Peyer's patch (tissue), 4 donors: Measurements from ENCODE around the gene SLAMF9. TPM values are rescaled to one million over a fixed set of nuclear protein-coding genes. Genes with fewer than 3 reads are reported as not detected.

Experiments used
- DNase-seq, 3 donors: peaks; one replicate each; pipeline ENCODE4 v3.0.0-alpha.2; 2017 to 2019
- H3K27ac ChIP-seq, 4 donors: fragments of 200-600 bp; sonication (generic); one replicate each; pipeline ENCODE4 v1.5.1; 2016 to 2019
- H3K27me3 ChIP-seq, 2 donors: fragments of 200-600 bp; sonication (generic); one replicate each; pipeline ENCODE4 v1.5.1; 2019
- H3K36me3 ChIP-seq, 3 donors: fragments of 200-600 bp; sonication (generic); one replicate each; pipeline ENCODE4 v1.5.1; 2016 to 2019
- H3K4me1 ChIP-seq, 4 donors: fragments of 200-600 bp; sonication (generic); one replicate each; pipeline ENCODE4 v1.5.1; 2016 to 2019
- H3K4me3 ChIP-seq, 4 donors: fragments of 200-600 bp; sonication (generic); 1 replicate in 3 of 4; 2 replicates in 1 of 4; pipeline ENCODE4 v1.5.1; 2016 to 2019; ENCODE audit warnings: mild to moderate bottlenecking in 1 of 4
- H3K9me3 ChIP-seq, 4 donors: fragments of 200-600 bp; sonication (generic); one replicate each; pipeline ENCODE4 v1.5.1; 2016 to 2019; ENCODE audit warnings: mild to moderate bottlenecking in 1 of 4
- CTCF ChIP-seq, 6 experiments: fragments of 450-650 bp in 4 of 6; fragments of 200-600 bp in 2 of 6; sonication (generic) in 1 of 6; IDR thresholded peaks; one replicate each; pipeline ENCODE4 v1.5.1; 2017 to 2019; ENCODE audit warnings: antibody characterized with exemption in 6 of 6, mild to moderate bottlenecking in 3 of 6, moderate library complexity in 1 of 6
- POLR2A ChIP-seq, 2 donors: fragments of 450-650 bp; IDR thresholded peaks; one replicate each; pipeline ENCODE4 v1.5.1; 2017; ENCODE audit warnings: antibody characterized with exemption in 2 of 2, mild to moderate bottlenecking in 2 of 2, moderate library complexity in 2 of 2
- total RNA-seq, 4 donors: library from RNA; depleted of rRNA; stranded (reverse); fragments of >200 nt; gene quantifications; one replicate each; pipeline ENCODE4 v1.1.0, GENCODE V29; 2016

Gene SLAMF9
- total RNA-seq, 4 donors from 2014 or later: not detected

GRCh38 chr1:159993911-159994310, 39.9 kb upstream of the SLAMF9 start:
- Histone ChIP-seq H3K27me3 (no peaks in the 10 kb centered on the region), H3K9me3 (no peaks in the 10 kb centered on the region), H3K4me1 (no peaks in the 10 kb centered on the region), H3K27ac (no peak overlapping the region), H3K4me3 (no peak overlapping the region), H3K36me3 (no peaks in the 10 kb centered on the region)
- no peak for TF ChIP-seq POLR2A (IDR thresholded peaks at IDR 0.05)
- no peak for TF ChIP-seq CTCF (IDR thresholded peaks at IDR 0.05)
- DNase-seq: peak in 1 of 3 donors; percentile 56

GRCh38 chr1:159992161-159992560, 38.1 kb upstream of the SLAMF9 start:
- TF ChIP-seq POLR2A (IDR thresholded peaks at IDR 0.05) (no peak), CTCF (IDR thresholded peaks at IDR 0.05) (no peak)
- no peaks in the 10 kb centered on the region for H3K4me1 ChIP-seq
- no peaks in the 10 kb centered on the region for H3K9me3 ChIP-seq
- no peak overlapping the region for H3K4me3 ChIP-seq
- DNase-seq: no peak
- H3K36me3 ChIP-seq: no peaks in the 10 kb centered on the region
- no peaks in the 10 kb centered on the region for H3K27me3 ChIP-seq
- H3K27ac ChIP-seq: no peak overlapping the region

GRCh38 chr1:159991513-159991912, 37.5 kb upstream of the SLAMF9 start:
- no peaks in the 10 kb centered on the region for H3K9me3 ChIP-seq
- DNase-seq: no peak
- no peaks in the 10 kb centered on the region for H3K27me3 ChIP-seq
- H3K27ac ChIP-seq: no peak overlapping the region
- H3K4me3 ChIP-seq: no peak overlapping the region
- TF ChIP-seq POLR2A (IDR thresholded peaks at IDR 0.05) (no peak), CTCF (IDR thresholded peaks at IDR 0.05) (no peak)
- H3K36me3 ChIP-seq: no peaks in the 10 kb centered on the region
- H3K4me1 ChIP-seq: no peaks in the 10 kb centered on the region

GRCh38 chr1:159990005-159990404, 36.0 kb upstream of the SLAMF9 start:
- Histone ChIP-seq H3K4me3 (no peak overlapping the region), H3K27ac (no peak overlapping the region), H3K27me3 (no peaks in the 10 kb centered on the region), H3K4me1 (no peaks in the 10 kb centered on the region), H3K36me3 (no peaks in the 10 kb centered on the region), H3K9me3 (no peaks in the 10 kb centered on the region)
- no peak for DNase-seq
- TF ChIP-seq CTCF (IDR thresholded peaks at IDR 0.05) (no peak), POLR2A (IDR thresholded peaks at IDR 0.05) (no peak)

GRCh38 chr1:159989581-159989980, 35.5 kb upstream of the SLAMF9 start:
- no peaks in the 10 kb centered on the region for H3K27me3 ChIP-seq
- H3K4me3 ChIP-seq: no peak overlapping the region
- H3K36me3 ChIP-seq: no peaks in the 10 kb centered on the region
- TF ChIP-seq CTCF (IDR thresholded peaks at IDR 0.05) (no peak), POLR2A (IDR thresholded peaks at IDR 0.05) (no peak)
- no peaks in the 10 kb centered on the region for H3K9me3 ChIP-seq
- no peaks in the 10 kb centered on the region for H3K4me1 ChIP-seq
- no peak for DNase-seq
- no peak overlapping the region for H3K27ac ChIP-seq

GRCh38 chr1:159988006-159988405, 34.0 kb upstream of the SLAMF9 start:
- Histone ChIP-seq H3K4me1 (no peaks in the 10 kb centered on the region), H3K27me3 (no peaks in the 10 kb centered on the region), H3K9me3 (no peaks in the 10 kb centered on the region), H3K4me3 (no peak overlapping the region), H3K27ac (no peak overlapping the region), H3K36me3 (no peaks in the 10 kb centered on the region)
- DNase-seq: no peak
- TF ChIP-seq CTCF (IDR thresholded peaks at IDR 0.05) (no peak), POLR2A (IDR thresholded peaks at IDR 0.05) (no peak)
